ENCODE measurements around the gene YIPF6. TPM values are rescaled to one million over a fixed set of nuclear protein-coding genes. Genes with fewer than 3 reads are reported as not detected.

YIPF6 gene
- total and polyA plus RNA-seq, 9 of the 15 experiments (the other 6 are each of a cell fraction or from before 2014, with no cell fraction given): 7.7 to 44.2 (median 22.4) TPM

GRCh38 chrX:68584221-68584620 is 85.4 kb downstream of the YIPF6 start (continued):
- no peak for TF ChIP-seq ATF2 (CRISPR knock-in tag; IDR thresholded peaks at IDR 0.05)
- TF ChIP-seq EHMT2 (IDR thresholded peaks at IDR 0.05): 0 out of 2 replicates have a peak, but pooled peaks have one; percentile 61
- no peak for TF ChIP-seq GATAD2B (IDR thresholded peaks at IDR 0.05; ENCODE audit: borderline replicate concordance)
- no peak for TF ChIP-seq ZNF76 (CRISPR knock-in tag; IDR thresholded peaks at IDR 0.05; ENCODE audit: borderline replicate concordance)
- TF ChIP-seq ZBTB26 (CRISPR knock-in tag; IDR thresholded peaks at IDR 0.05): no peak
- no peak for TF ChIP-seq ZC3H4 (CRISPR knock-in tag; IDR thresholded peaks at IDR 0.05; ENCODE audit: borderline replicate concordance)
- no peak for TF ChIP-seq RB1 (IDR thresholded peaks at IDR 0.05; ENCODE audit: low read depth)
- TF ChIP-seq FOXK2 (conservative IDR thresholded peaks at IDR 0.05 in 1 of 2, IDR thresholded peaks at IDR 0.05 in 1 of 2; ENCODE audit: low read depth in 2 of 2): peak; percentile 44 to 74; a peak in 3 of 4 replicates
- TF ChIP-seq ZNF23 (CRISPR knock-in tag; IDR thresholded peaks at IDR 0.05): no peak
- no peak for TF ChIP-seq DIDO1 (tag; IDR thresholded peaks at IDR 0.05; ENCODE audit: low read depth)
- no peak for TF ChIP-seq FOXO4 (CRISPR knock-in tag; IDR thresholded peaks at IDR 0.05)
- peak; percentile 87 for TF ChIP-seq ATF3 (IDR thresholded peaks at IDR 0.05)
- no peak for TF ChIP-seq ATF3 (CRISPR knock-in tag; conservative IDR thresholded peaks at IDR 0.05)

Measured in K562 (cell line).